Transverse colon (tissue), 4 donors: Measurements from ENCODE around the gene ANAPC16. TPM values are rescaled to one million over a fixed set of nuclear protein-coding genes. Genes with fewer than 3 reads are reported as not detected.
"Not testable (repeated sequence)": the region's sequence is repeated elsewhere in the genome, so short reads cannot be mapped to it uniquely, and the experiment has no call there.

Source experiments
- DNase-seq: peaks from one replicate; pipeline ENCODE4 v3.0.0-alpha.2; 2019
- H3K27ac ChIP-seq, 4 donors: fragments of 200-600 bp; sonication (generic); 2 replicates each; pipeline ENCODE4 v1.5.1; 2016 to 2018; ENCODE audit warnings: inconsistent platforms in 4 of 4
- H3K27me3 ChIP-seq: fragments of 200-600 bp; sonication (generic); 2 replicates; pipeline ENCODE4 v1.5.1; 2017; ENCODE audit warnings: inconsistent platforms
- H3K36me3 ChIP-seq, 4 donors: fragments of 200-600 bp; sonication (generic); 2 replicates each; pipeline ENCODE4 v1.5.1; 2017 to 2019; ENCODE audit warnings: inconsistent platforms in 4 of 4
- H3K4me1 ChIP-seq, 4 donors: fragments of 200-600 bp; sonication (generic); 2 replicates each; pipeline ENCODE4 v1.5.1; 2017 to 2020; ENCODE audit warnings: inconsistent platforms in 4 of 4
- H3K4me3 ChIP-seq, 4 donors: fragments of 200-600 bp; sonication (generic); 1 replicate in 1 of 4; 2 replicates in 3 of 4; pipeline versions ENCODE4 v1.5.1 to v1.6.1; 2017 to 2019; ENCODE audit warnings: inconsistent platforms in 4 of 4
- H3K9me3 ChIP-seq, 2 donors: fragments of 200-600 bp; sonication (generic); 2 replicates each; pipeline ENCODE4 v1.5.1; 2017 to 2019; ENCODE audit warnings: inconsistent platforms in 2 of 2
- EP300 ChIP-seq: sonication (generic); formaldehyde crosslinking; IDR thresholded peaks from one replicate; pipeline ENCODE4 v1.6.1; 2017; ENCODE audit warnings: antibody characterized with exemption, low read depth
- POLR2A ChIP-seq: fragments of 450-650 bp; IDR thresholded peaks from one replicate; pipeline ENCODE4 v1.6.1; 2016; ENCODE audit warnings: antibody characterized with exemption, mild to moderate bottlenecking, moderate library complexity
- POLR2AphosphoS5 ChIP-seq, 3 donors: sonication (generic); formaldehyde crosslinking; IDR thresholded peaks; one replicate each; pipeline ENCODE4 v1.6.1; 2016; ENCODE audit warnings: antibody characterized with exemption in 3 of 3
- WGBS, 2 donors: methylation state at CpG; one replicate each; pipeline ENCODE4 v1.1.5; 2018; ENCODE audit warnings: low coverage in 1 of 2; 5-methylcytosine and 5-hydroxymethylcytosine counted together
- in situ Hi-C, 4 donors: fragments of 200-750 bp; cut with MboI; loops; one replicate each; pipeline versions ENCODE4 v1.15.0 to v1.15.1; 2017; ENCODE audit warnings: low sequenced_read_pairs in 3 of 4, low pct_ligation_motif_present in 1 of 4, low pct_unique_long_range_greater_than_20kb in 1 of 4
- intact Hi-C: fragments of 100-400 bp; cut with DNase I; formaldehyde crosslinking; loops from one replicate; pipeline ENCODE4 v1.15.1; 2023; ENCODE audit warnings: low total_unique reads
- total RNA-seq, 4 donors: library from RNA; depleted of rRNA; stranded (reverse); fragments of >200 nt; gene quantifications; one replicate each; pipeline ENCODE4 v1.1.0, GENCODE V29; 2016
- TF ChIP-seq, protein P1 (sequence below), 5 experiments: fragments of 200-600 bp in 3 of 5; fragments of 450-650 bp in 2 of 5; sonication (generic) in 3 of 5; IDR thresholded peaks; 1 replicate in 2 of 5; 2 replicates in 3 of 5; pipeline ENCODE4 v1.5.1; 2016 to 2017; ENCODE audit warnings: antibody characterized with exemption in 5 of 5, inconsistent platforms in 3 of 5, mild to moderate bottlenecking in 2 of 5, moderate library complexity in 1 of 5

ANAPC16 gene
- total RNA-seq, 4 donors from 2014 or later = 57.6 to 77.4 (median 65.5) TPM

DNA sequence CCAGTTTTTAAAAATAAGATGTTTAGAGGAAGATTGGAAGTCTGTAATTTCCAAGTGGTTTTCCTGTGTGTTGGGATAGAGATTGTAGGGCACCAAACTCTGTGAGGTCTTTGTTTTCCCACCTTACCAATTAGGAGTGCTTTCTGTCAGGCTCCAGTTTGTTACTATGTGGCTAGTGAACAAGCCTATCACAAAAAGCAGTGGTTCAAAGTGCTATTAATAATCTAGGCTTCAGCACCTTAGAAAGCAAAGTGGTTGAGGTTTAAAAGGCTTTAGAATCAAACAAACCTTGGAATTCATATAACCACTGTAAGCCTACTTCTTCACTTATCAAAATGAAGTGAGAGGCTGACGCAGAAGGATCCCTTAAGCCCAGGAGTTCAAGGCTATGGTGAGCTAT, 11.1 kb upstream of the ANAPC16 start:
- in situ Hi-C loops = loop anchor here in 1 of 4 donors (25.0 kb wide), 1 partner anchor 133 kb away; no protein-coding TSS in a partner anchor
- 96% methylated on average over 1 of the region's 1 CpG; no CpG with 5 or more reads in 1 of the 2 donors for WGBS, 2 donors
- no peak for DNase-seq
- Histone ChIP-seq H3K27me3 (no peaks in the 10 kb centered on the region), H3K4me3 (no peak overlapping the region), H3K9me3 (no peaks in the 10 kb centered on the region), H3K4me1 (no peaks in the 10 kb centered on the region), H3K36me3 (peaks cover 0 to 28% (median 9%) of the 10 kb centered on the region in 4 donors), H3K27ac (no peak overlapping the region)
- TF ChIP-seq, protein P1, sequence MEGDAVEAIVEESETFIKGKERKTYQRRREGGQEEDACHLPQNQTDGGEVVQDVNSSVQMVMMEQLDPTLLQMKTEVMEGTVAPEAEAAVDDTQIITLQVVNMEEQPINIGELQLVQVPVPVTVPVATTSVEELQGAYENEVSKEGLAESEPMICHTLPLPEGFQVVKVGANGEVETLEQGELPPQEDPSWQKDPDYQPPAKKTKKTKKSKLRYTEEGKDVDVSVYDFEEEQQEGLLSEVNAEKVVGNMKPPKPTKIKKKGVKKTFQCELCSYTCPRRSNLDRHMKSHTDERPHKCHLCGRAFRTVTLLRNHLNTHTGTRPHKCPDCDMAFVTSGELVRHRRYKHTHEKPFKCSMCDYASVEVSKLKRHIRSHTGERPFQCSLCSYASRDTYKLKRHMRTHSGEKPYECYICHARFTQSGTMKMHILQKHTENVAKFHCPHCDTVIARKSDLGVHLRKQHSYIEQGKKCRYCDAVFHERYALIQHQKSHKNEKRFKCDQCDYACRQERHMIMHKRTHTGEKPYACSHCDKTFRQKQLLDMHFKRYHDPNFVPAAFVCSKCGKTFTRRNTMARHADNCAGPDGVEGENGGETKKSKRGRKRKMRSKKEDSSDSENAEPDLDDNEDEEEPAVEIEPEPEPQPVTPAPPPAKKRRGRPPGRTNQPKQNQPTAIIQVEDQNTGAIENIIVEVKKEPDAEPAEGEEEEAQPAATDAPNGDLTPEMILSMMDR (IDR thresholded peaks at IDR 0.05) = no peak
- TF ChIP-seq POLR2AphosphoS5 (IDR thresholded peaks at IDR 0.05) (no peak), POLR2A (no peak), EP300 (no peak)
- intact Hi-C loops = no loop called here

DNA sequence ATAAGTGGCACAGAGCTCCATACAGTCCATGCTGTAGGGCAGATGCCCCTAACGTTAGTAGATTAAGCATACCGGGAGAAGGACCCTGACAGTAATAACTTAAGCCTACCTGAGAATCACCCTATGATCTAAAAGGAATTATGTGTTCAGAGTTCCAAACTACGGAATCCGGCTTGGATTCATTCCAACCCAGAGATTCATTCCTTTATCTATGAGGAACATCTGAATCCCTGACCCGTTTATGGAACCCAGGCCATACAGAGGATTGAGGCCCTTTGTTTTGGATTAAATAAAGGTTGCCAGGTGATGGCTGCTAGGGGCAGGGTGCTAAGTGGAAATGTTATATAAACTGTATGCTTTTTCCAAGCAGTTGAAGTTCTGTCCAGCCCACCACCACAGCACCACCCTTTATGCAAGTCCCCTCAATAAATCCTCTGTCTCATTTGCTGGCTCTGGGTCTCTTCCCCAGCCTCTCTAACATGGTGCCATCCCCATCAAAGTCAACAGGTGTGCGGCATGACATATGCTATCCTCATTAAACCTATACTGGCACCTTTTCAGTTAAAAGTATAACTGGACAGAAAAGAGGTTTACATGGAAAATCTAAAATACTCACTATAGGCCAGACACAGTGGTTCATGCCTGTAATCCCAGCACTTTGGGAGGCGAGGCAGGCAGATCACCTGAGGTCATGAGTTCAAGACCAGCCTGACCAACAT, 9.1 kb upstream of the ANAPC16 start:
- no peak overlapping the region for H3K27ac ChIP-seq
- H3K4me1 ChIP-seq = no peaks in the 10 kb centered on the region
- WGBS, 2 donors = 79 to 93% methylated on average over 3 to 7 of the region's 7 CpGs
- H3K4me3 ChIP-seq = no peak overlapping the region
- in situ Hi-C loops = loop anchor here in 1 of 4 donors (25.0 kb wide), 1 partner anchor 131 kb away; no protein-coding TSS in a partner anchor
- intact Hi-C loops = no loop called here
- no peaks in the 10 kb centered on the region for H3K9me3 ChIP-seq
- no peak for TF ChIP-seq EP300
- TF ChIP-seq, protein P1 (IDR thresholded peaks at IDR 0.05) = no peak
- TF ChIP-seq POLR2A = no peak
- no peak for TF ChIP-seq POLR2AphosphoS5 (IDR thresholded peaks at IDR 0.05)
- peaks cover 0 to 35% (median 10%) of the 10 kb centered on the region in 4 donors for H3K36me3 ChIP-seq
- no peaks in the 10 kb centered on the region for H3K27me3 ChIP-seq
- no peak for DNase-seq

DNA sequence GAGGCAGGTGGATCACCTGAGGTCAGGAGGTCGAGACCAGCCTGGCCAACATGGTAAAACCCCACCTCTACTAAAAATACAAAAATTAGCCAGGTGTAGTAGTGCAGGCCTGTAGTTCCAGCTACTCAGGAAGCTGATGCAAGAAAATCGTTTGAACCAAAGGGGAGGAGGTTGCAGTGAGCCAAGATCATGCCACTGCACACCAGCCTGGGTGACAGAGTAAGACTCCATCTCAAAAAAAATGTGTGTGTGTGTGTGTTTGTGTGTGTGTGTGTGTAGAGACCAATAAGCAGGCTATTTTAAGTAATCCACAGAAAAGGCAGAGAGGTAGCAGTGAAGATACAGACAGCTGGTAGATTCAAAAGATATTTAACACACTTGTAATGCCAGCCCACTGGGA, 7.3 kb upstream of the ANAPC16 start:
- intact Hi-C loops, H3K4me3 ChIP-seq, H3K27me3 ChIP-seq, H3K27ac ChIP-seq, H3K9me3 ChIP-seq, DNase-seq, H3K4me1 ChIP-seq: not testable (repeated sequence)
- WGBS, 2 donors = 58 to 60% methylated on average over 1 to 2 of the region's 2 CpGs
- H3K36me3 ChIP-seq = peaks cover 0 to 21% (median 9%) of the 10 kb centered on the region in 4 donors
- in situ Hi-C loops = loop anchor here in 1 of 4 donors (25.0 kb wide), 1 partner anchor 129 kb away; no protein-coding TSS in a partner anchor

DNA sequence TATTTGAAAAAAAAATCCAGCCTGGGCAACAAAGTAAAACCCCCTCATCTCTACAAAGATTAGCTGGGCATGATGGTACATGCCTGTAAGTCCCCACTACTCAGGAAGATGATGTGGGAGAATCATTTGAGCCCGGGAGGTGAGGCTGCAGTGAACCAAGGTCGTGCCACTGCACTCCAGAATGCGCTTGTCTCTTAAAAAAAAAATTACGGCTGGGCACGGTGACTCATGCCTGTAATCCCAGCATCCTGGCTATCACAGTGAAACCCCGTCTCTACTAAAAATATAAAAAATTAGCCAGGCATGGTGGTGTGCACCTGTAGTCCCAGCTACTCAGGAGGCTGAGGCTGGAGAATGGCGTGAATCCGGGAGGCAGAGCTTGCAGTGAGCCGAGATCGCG, 4.4 kb upstream of the ANAPC16 start:
- DNase-seq, H3K4me3 ChIP-seq, H3K27me3 ChIP-seq, intact Hi-C loops, H3K27ac ChIP-seq, H3K9me3 ChIP-seq: not testable (repeated sequence)
- Histone ChIP-seq H3K36me3 (peaks cover 0 to 21% (median 9%) of the 10 kb centered on the region in 4 donors), H3K4me1 (peaks cover 8 to 10% (median 9%) of the 10 kb centered on the region in 4 donors)
- in situ Hi-C loops = loop anchor here in 1 of 4 donors (25.0 kb wide), 1 partner anchor 126 kb away; no protein-coding TSS in a partner anchor
- WGBS, 2 donors = 60 to 93% methylated on average over 2 to 11 of the region's 11 CpGs

DNA sequence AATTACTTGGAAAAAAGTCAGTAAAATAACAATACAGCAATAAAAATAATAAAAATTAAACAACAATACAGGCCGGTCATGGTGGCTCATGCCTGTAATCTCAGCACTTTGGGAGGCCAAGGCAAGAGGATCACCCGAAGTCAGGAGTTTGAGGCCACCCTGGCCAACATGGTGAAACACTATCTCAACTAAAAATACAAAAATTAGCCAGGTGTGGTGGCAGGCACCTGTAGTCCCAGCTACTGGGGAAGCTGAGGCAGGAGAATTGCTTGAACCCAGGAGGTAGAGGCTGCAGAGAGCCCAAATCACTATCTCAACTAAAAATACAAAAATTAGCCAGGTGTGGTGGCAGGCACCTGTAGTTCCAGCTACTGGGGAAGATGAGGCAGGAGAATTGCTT, 4.0 kb upstream of the ANAPC16 start:
- intact Hi-C loops = not testable (repeated sequence)

More for the DNA sequence above, 4.0 kb upstream of the ANAPC16 start:
- Histone ChIP-seq H3K4me1 (peaks cover 8 to 13% (median 12%) of the 10 kb centered on the region in 4 donors), H3K36me3 (peaks cover 0 to 21% (median 9%) of the 10 kb centered on the region in 4 donors)
- not testable (repeated sequence) for H3K4me3 ChIP-seq, H3K27ac ChIP-seq, DNase-seq, H3K27me3 ChIP-seq, H3K9me3 ChIP-seq
- in situ Hi-C loops = loop anchor here in 1 of 4 donors (25.0 kb wide), 1 partner anchor 125 kb away; no protein-coding TSS in a partner anchor
- 90 to 92% methylated on average over 2 of the region's 2 CpGs for WGBS, 2 donors
